Measurements from ENCODE around the gene TFIP11.
A peak's percentile ranks its signal among the peaks of the same experiment; 100 is the strongest.

The TFIP11 gene

DNA sequence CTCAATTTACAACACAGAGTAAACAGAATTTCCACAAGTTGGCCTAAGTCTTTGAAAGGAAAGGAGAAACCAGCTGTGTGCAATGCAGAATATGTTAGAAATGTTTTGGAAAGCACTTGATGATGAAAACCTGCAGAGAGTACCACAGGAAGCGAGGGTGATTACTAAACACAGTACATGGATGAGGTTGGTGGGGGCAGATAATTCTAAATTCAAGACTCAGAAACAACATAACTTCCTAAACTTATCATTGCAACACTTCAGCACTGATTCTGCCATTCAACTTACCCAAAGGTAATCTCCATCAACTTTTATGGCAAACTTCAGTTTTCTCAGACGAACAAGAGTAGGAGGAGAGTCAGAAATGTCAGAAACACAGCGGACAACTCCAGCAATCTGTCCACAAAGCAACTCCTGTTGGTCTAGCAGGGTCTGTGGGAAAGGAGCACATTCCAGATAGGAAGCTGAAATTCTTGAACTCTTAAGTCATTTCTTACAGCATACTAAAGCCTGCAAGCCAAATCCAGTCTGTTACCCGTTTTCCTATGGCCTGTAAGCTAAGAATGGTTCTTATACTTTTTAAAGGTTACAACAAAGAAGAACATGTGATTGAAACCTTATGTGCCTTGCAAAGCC, 35.5 kb downstream of the TFIP11 start:
- DNase-seq, result no peak

GRCh38 chr22:26474682-26475081, 37.6 kb downstream of the TFIP11 start:
- no peak for DNase-seq

GRCh38 chr22:26471522-26471921, 40.8 kb downstream of the TFIP11 start:
- no peak for DNase-seq

DNA sequence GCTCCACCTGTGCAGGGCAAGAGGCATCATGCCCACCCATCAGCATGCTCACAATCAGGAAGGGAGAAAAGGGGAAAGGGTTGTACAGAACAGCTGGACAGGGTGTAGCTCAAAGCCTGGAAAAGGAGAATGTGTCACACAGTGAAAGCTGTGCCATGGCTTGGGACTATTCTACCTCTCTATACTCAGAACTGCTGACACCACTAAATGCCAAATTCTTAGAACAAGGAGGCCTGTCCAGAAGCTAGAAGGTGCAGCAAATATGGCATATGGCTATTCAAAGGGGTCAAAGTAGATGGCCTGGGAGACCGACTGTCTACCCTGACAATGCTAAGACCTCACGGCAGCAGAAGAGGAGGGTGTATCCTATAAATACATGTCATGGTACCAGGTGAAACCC, 41.5 kb downstream of the TFIP11 start:
- DNase-seq, result no peak

- no peak for DNase-seq
Observed at GRCh38 chr22:26466196-26466595, 46.1 kb downstream of the TFIP11 start.

DNA sequence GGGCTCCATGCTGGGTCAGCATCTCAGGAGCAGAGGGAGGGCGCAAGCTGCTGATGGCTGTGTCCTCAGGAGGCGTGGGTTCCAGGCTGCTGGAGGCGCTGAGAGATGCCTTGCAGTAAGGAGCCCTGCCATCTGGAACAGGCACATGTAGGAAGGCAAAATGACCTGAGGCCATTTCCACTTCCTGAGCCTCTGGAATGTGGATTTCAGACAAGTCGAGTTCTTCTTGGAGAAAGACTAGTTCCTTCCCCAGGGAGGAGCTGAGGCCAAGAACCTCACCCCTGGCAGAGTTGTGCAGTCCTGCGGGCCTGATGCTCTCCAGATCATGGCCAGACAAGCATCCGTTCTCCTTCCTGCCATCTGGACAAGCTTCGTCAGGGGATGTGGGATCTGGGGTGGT, 48.0 kb downstream of the TFIP11 start:
- DNase-seq, result no peak

DNA sequence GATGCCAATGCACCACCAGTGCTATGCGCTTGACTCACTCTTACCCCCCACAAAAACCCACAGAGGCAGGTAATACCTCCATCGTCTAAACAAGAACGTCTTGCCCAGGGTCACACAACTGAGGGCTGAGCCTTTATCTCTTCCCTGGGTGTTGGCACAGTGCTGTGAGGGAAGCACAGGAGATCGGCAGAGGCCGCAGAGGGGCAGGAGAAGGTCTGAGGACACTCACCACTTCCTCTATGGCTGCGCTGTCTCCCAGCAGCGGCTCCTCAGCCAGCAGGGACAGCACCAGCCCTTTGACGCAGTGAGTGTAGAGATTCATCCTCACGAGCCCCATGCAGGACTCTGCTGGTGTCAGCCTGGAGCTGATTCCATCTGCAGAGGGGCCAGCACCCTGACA, 48.6 kb downstream of the TFIP11 start:
- DNase-seq, result no peak

DNA sequence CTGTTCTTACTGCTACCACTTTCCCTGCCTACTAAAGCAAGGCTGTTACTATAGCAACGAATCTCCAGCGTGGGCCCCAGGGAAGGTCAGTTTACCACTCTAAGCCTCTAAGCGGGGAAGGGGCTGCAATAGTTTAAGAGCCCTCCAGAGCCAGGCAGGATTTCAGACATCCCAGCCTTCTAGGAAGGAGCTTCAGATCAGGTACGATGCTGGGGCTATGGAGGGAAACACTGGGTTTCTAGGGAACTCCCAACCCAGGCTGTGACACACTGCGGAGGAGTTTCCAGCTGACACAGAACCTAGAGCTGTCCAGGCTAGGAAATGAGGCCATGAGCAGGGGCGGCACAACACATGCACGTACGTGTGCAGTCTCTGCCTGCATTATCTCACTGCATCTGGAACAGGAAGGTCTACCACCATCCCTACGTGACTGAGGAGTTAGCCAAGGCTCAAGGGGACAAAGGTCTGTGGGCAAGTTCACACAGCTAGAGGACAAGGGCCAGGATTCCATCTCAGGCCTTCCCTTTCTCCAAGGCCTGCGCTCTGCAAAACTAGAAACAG, 49.1 kb downstream of the TFIP11 start:
- no peak for DNase-seq

- DNase-seq, result no peak
Observed at GRCh38 chr22:26462641-26463040, 49.6 kb downstream of the TFIP11 start.

DNA sequence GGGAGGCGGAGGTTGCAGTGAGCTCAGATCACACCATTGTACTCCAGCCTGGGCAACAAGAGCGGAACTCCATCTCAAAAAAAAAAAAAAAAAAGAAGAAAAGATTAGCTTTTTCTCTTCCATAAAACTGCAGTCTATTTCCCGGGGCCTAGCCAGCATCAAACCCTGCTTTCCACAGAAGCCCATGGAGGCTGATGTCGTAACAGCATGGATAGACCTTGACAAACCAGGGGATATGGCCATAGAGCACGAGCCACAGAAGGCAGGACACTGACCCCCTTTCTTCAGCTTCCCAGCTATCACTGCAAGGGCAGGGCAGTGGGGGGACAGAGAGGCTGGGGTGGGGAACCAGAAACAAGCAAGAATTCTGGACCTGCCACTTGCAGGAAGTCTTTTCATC, 50.2 kb downstream of the TFIP11 start:
- no peak for DNase-seq

DNA sequence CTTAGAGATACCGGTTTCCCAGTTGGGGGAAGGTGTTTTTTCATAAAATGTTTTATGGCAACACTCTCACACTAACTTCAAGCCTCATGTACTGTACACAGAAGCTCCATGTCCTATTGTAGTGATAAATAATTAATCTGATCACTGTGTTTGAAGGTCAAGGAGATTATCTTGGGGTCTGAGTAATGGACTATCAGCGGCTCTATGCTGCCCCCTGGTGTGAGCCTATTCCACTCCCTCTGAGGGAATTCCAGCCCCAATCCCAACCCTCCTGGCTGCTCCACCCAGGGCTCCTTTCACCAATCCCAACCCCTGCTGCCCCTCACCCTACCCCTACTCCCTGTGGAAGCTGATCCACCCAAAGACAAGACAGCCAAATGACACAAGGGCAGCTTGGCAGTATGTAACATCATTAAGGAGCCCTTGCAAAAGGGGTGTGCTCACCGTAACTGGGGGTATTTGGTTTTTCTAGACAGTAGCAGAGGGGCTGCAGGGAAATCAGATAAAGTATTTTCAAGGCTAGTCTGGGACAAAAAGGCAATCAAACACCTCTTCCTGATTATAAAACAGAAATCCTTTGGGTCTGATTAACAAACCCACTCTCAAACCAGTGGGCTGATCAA, 51.0 kb downstream of the TFIP11 start:
- peak; percentile 5 for DNase-seq

GRCh38 chr22:26460202-26460601, 52.1 kb downstream of the TFIP11 start:
- no peak for DNase-seq

- no peak for DNase-seq
Observed at GRCh38 chr22:26457661-26458272, 54.5 kb downstream of the TFIP11 start.

GRCh38 chr22:26453812-26454500, 58.3 kb downstream of the TFIP11 start:
- DNase-seq, result no peak

DNA sequence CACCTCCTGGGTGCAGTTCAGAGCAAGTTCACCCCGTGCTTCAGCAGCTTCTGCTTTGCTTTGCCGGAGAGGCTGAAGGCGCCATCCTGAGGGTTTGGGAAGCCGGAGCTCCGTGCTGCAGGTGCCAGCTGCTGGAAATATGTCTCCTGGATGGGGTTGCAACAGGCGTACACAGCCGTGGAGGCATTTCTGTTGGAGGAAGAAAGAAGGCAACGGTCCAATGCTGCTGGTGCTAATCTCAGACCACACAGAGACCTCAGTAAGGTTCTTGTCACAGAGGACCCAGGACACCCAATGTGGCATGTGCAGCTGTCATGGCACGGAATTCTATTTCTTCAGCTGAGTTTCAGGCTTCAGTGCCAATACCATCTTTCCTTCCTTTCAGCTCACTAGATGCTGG, 59.1 kb downstream of the TFIP11 start:
- DNase-seq, result no peak

GRCh38 chr22:26452236-26453016, 59.8 kb downstream of the TFIP11 start:
- DNase-seq, result no peak

GRCh38 chr22:26450453-26451185, 61.7 kb downstream of the TFIP11 start:
- no peak for DNase-seq

- DNase-seq, result no peak
Observed at GRCh38 chr22:26448941-26449340, 63.3 kb downstream of the TFIP11 start.

DNA sequence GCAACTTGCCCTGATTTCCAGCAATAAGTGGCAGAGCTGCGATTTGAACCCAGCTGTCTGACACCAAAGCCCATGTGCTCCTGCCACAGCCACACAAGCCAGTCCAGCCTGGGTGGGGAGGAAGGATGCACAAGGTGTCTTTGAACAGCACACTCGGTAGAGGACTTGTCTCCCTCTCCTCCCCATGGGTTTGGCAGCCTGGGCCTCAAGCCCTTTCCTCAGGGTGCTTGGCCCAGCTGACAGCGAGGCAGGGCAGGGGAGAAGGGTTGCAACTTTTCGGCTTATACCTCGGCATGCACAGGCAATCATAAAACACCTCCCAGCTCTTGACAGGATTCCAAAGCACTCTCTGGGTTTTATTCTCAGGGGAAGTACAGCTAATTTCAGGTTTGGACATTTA, 63.9 kb downstream of the TFIP11 start:
- no peak for DNase-seq

DNA sequence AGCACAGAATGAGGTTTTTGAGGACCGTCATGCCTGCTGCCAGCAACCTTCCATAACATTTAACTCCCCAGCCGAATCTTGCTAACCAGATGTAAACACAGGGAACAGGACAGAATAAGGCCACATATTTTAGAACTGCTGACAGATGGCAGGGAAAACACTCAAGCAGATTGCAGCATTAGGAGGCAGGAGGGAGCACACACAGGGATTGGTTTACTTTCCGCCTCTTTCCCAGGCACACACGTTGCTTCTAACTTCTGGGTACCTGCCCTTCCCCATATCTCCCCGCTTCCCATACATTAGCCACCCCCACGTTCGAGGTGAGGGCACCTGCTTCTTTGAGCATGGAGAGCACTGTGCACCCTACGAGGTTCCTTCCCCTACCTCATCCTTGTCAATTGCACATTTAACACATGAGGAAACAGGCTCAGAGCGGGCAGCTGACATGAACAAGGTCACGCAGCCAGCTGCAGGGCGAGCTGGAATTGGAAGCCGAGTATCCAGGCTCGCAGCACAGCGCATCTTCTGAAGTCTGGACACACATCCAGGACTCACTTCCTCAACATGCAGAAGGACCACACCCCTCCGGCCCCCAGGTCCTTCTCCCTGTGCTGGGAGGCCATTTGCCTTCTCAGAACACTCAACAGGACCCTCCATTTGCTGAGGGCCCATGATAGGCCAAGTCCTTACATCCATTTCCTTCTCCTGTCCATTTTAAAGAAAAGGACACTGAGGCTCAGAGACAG, 64.5 kb downstream of the TFIP11 start:
- no peak for DNase-seq

DNA sequence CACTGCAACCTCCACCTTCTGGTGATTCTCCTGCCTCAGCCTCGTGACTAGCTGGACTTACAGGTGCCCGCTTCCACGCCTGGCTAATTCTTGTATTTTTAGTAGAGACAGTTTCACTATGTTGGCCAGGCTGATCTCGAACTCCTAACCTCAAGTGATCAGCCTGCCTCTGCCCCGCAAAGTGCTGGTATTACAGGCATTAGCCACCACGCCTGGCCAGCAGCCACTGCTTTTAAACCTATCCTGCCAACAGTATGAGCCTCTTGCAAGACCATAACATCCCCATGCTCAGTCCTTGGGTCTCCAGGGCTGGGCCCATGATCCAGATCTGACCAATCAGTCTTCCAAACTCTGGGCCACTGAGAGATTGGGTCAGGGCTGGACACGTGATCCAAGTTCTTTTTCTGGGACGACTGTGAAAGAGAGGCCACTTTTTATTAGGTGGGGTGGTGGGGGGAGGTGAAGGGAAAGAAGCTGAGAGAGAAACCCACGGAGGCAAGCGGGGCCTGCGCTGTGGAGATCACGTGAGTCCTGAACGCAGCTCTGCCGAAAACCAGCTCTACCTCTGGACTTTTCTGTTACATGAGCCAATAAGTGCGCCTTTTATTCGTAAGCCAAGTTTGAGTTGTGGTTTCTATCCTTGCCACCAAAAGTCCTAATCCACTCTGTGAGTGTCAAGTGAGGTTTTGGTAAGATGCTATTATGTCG, 65.3 kb downstream of the TFIP11 start:
- DNase-seq, result no peak
